Measurements from ENCODE around the gene CCN5.

DNA sequence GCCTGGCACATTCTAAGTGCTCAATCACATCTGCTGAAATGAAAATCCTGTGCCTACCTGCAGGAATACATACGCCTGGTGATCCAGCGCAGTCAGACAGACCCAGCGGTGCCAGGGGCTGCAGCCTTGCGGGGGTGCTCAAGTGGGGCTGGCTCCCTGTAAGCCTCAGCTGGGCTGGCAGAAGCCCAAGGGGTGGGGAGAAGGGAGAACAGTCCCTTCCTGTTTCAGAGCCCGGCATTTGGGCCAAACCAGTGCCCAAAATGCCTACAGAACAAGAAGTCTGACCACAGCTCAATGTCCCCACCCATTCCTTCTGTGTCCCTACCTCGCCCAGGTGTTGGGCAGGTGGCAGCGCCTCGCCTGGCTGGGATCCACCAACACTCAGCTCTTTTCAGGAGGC lies 53.1 kb downstream of the CCN5 start:
- TF ChIP-seq EP300 (IDR thresholded peaks at IDR 0.05) (no peak), POLR2A (IDR thresholded peaks at IDR 0.05) (no peak)
